HEK293 (cell line): Measurements from ENCODE around the gene EFCAB11.

Experiments
- CTCF ChIA-PET: fragments of 350-600 bp; formaldehyde crosslinking; extraction: SDS; loops from one replicate; lab custom pipeline; 2021; ENCODE audit warnings: antibody characterized with exemption; lab: Yijun Ruan, JAX
- POLR2A ChIA-PET: fragments of 300-600 bp; formaldehyde crosslinking; extraction: SDS; loops from one replicate; lab custom pipeline; 2020; ENCODE audit warnings: antibody characterized with exemption, inconsistent platforms; lab: Yijun Ruan, JAX
- H3K27ac ChIP-seq: fragments of 200-500 bp; sonication (Bioruptor generic); 2 replicates; pipeline ENCODE4 v1.5.1; 2014; ENCODE audit warnings: low read depth, low read length, control low read depth, inconsistent platforms; ENCODE audit errors: extremely low read depth
- H3K36me3 ChIP-seq, 2 experiments: fragments of 200-500 bp in 1 of 2; sonication (Bioruptor generic) in 1 of 2; 1 replicate in 1 of 2; 2 replicates in 1 of 2; pipeline ENCODE4 v1.5.1; 2014 to 2017; ENCODE audit warnings: inconsistent platforms in 2 of 2, low read length in 2 of 2; ENCODE audit not compliant: control insufficient read depth in 2 of 2, insufficient read depth in 1 of 2
- H3K4me1 ChIP-seq: fragments of 200-500 bp; sonication (Bioruptor generic); 2 replicates; pipeline ENCODE4 v1.5.1; 2014; ENCODE audit warnings: mild to moderate bottlenecking, low read length, inconsistent platforms; ENCODE audit not compliant: control insufficient read depth, insufficient read depth
- H3K4me3 ChIP-seq: 2 replicates; pipeline ENCODE4 v1.5.1; 2011; ENCODE audit warnings: low read depth, mild to moderate bottlenecking, control low read depth, low read length, moderate library complexity
- H3K9me3 ChIP-seq: fragments of 200-500 bp; sonication (Bioruptor generic); 2 replicates; pipeline ENCODE4 v1.5.1; 2014; ENCODE audit warnings: low read depth, low read length, inconsistent platforms; ENCODE audit not compliant: control insufficient read depth, insufficient read depth
- BCL11B ChIP-seq: fragments of 450-650 bp; formaldehyde crosslinking; IDR thresholded peaks from 2 replicates; pipeline ENCODE4 v1.5.1; 2016; ENCODE audit warnings: low read depth, missing biosample characterization, missing genetic modification characterization
- GFI1B ChIP-seq: fragments of 450-650 bp; formaldehyde crosslinking; IDR thresholded peaks from 2 replicates; pipeline ENCODE4 v1.5.1; 2016; ENCODE audit warnings: missing biosample characterization, missing genetic modification characterization
- KLF9 ChIP-seq: fragments of 450-650 bp; formaldehyde crosslinking; IDR thresholded peaks from 2 replicates; pipeline ENCODE4 v1.5.1; 2016; ENCODE audit warnings: missing biosample characterization, missing genetic modification characterization, low read depth
- REST ChIP-seq: fragments of 450-650 bp; formaldehyde crosslinking; IDR thresholded peaks from 2 replicates; pipeline ENCODE4 v1.5.1; 2016; ENCODE audit warnings: missing biosample characterization, missing genetic modification characterization
- SALL2 ChIP-seq: fragments of 450-650 bp; formaldehyde crosslinking; IDR thresholded peaks from 2 replicates; pipeline ENCODE4 v1.5.0; 2017; ENCODE audit warnings: missing biosample characterization, mild to moderate bottlenecking, missing genetic modification characterization, borderline replicate concordance
- SP7 ChIP-seq: fragments of 450-650 bp; formaldehyde crosslinking; IDR thresholded peaks from 2 replicates; pipeline ENCODE4 v1.5.1; 2016; ENCODE audit warnings: missing biosample characterization, missing genetic modification characterization
- TCF7L2 ChIP-seq: IDR thresholded peaks from 2 replicates; pipeline ENCODE4 v1.6.1; 2011; ENCODE audit warnings: low read depth, mild to moderate bottlenecking, inconsistent platforms, low read length, moderate library complexity, borderline replicate concordance
- YY1 ChIP-seq: fragments of 450-650 bp; formaldehyde crosslinking; IDR thresholded peaks from 2 replicates; pipeline ENCODE4 v1.5.1; 2018; ENCODE audit warnings: missing biosample characterization, missing genetic modification characterization
- ZFP41 ChIP-seq: fragments of 450-650 bp; formaldehyde crosslinking; IDR thresholded peaks from 2 replicates; pipeline ENCODE4 v1.5.1; 2016; ENCODE audit warnings: missing biosample characterization, missing genetic modification characterization, borderline replicate concordance
- ZNF223 ChIP-seq: fragments of 450-650 bp; formaldehyde crosslinking; IDR thresholded peaks from 2 replicates; pipeline ENCODE4 v1.5.1; 2016; ENCODE audit warnings: missing biosample characterization, missing genetic modification characterization
- ZNF266 ChIP-seq: fragments of 450-650 bp; formaldehyde crosslinking; IDR thresholded peaks from 2 replicates; pipeline ENCODE4 v1.5.1; 2016; ENCODE audit warnings: missing biosample characterization, missing genetic modification characterization, low read depth
- ZNF302 ChIP-seq: fragments of 450-650 bp; formaldehyde crosslinking; IDR thresholded peaks from 2 replicates; pipeline ENCODE4 v1.5.1; 2016; ENCODE audit warnings: missing biosample characterization, missing genetic modification characterization, low read depth
- ZNF335 ChIP-seq: fragments of 450-650 bp; formaldehyde crosslinking; conservative IDR thresholded peaks from 2 replicates; pipeline ENCODE4 v1.5.1; 2016; ENCODE audit warnings: missing biosample characterization, missing genetic modification characterization
- ZNF354C ChIP-seq: fragments of 450-650 bp; formaldehyde crosslinking; IDR thresholded peaks from 2 replicates; pipeline ENCODE4 v1.5.1; 2016; ENCODE audit warnings: missing biosample characterization, missing genetic modification characterization, low read depth, borderline replicate concordance
- ZNF423 ChIP-seq: fragments of 450-650 bp; formaldehyde crosslinking; IDR thresholded peaks from 2 replicates; pipeline ENCODE4 v1.5.1; 2016; ENCODE audit warnings: missing biosample characterization, missing genetic modification characterization
- ZNF426 ChIP-seq: fragments of 450-650 bp; formaldehyde crosslinking; IDR thresholded peaks from 2 replicates; pipeline ENCODE4 v1.5.1; 2017; ENCODE audit warnings: missing biosample characterization, missing genetic modification characterization, mild to moderate bottlenecking, inconsistent platforms, moderate library complexity
- ZNF488 ChIP-seq: fragments of 450-650 bp; formaldehyde crosslinking; IDR thresholded peaks from 2 replicates; pipeline ENCODE4 v1.5.1; 2016; ENCODE audit warnings: missing biosample characterization, missing genetic modification characterization
- ZNF555 ChIP-seq: fragments of 450-650 bp; formaldehyde crosslinking; conservative IDR thresholded peaks from 2 replicates; pipeline ENCODE4 v1.5.1; 2017; ENCODE audit warnings: missing biosample characterization, mild to moderate bottlenecking, missing genetic modification characterization, inconsistent platforms
- ZNF621 ChIP-seq: fragments of 450-650 bp; formaldehyde crosslinking; IDR thresholded peaks from 2 replicates; pipeline ENCODE4 v1.5.1; 2017; ENCODE audit warnings: missing biosample characterization, missing genetic modification characterization
- ZNF677 ChIP-seq: fragments of 450-650 bp; IDR thresholded peaks from 2 replicates; pipeline ENCODE4 v1.5.0; 2018; ENCODE audit warnings: missing biosample characterization, mild to moderate bottlenecking, missing genetic modification characterization, moderate library complexity
- ZNF701 ChIP-seq: fragments of 450-650 bp; formaldehyde crosslinking; IDR thresholded peaks from 2 replicates; pipeline ENCODE4 v1.5.1; 2016; ENCODE audit warnings: missing biosample characterization, missing genetic modification characterization
- ZSCAN18 ChIP-seq: fragments of 450-650 bp; formaldehyde crosslinking; IDR thresholded peaks from 2 replicates; pipeline ENCODE4 v1.5.1; 2016; ENCODE audit warnings: missing biosample characterization, missing genetic modification characterization
- TF ChIP-seq, protein P1 (sequence below): fragments of 450-650 bp; formaldehyde crosslinking; conservative IDR thresholded peaks from 2 replicates; pipeline ENCODE4 v1.5.1; 2016; ENCODE audit warnings: low read depth, missing biosample characterization, missing genetic modification characterization

The EFCAB11 gene

DNA sequence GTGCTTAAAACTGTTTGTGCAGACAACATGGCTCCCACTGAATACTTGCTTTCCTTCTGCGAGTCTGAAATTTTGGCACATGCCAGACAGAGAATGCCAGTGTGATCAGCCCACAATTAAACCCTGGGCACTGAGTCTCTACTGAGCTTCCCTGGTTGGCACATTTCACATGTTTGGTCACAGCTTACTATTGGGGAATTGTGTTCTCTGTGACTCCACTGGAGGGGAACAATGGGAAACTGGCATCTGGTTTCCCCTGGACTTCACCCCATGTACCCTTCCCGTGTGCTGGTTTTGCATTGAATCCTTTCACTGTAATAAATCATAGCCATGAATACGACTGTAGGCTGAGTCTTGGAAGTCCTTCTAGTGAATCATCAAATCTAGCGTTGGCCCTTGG lies 64.9 kb downstream of the EFCAB11 start (continued):
- no peak for TF ChIP-seq REST
- no peak for TF ChIP-seq ZNF335
- TF ChIP-seq, protein P1, sequence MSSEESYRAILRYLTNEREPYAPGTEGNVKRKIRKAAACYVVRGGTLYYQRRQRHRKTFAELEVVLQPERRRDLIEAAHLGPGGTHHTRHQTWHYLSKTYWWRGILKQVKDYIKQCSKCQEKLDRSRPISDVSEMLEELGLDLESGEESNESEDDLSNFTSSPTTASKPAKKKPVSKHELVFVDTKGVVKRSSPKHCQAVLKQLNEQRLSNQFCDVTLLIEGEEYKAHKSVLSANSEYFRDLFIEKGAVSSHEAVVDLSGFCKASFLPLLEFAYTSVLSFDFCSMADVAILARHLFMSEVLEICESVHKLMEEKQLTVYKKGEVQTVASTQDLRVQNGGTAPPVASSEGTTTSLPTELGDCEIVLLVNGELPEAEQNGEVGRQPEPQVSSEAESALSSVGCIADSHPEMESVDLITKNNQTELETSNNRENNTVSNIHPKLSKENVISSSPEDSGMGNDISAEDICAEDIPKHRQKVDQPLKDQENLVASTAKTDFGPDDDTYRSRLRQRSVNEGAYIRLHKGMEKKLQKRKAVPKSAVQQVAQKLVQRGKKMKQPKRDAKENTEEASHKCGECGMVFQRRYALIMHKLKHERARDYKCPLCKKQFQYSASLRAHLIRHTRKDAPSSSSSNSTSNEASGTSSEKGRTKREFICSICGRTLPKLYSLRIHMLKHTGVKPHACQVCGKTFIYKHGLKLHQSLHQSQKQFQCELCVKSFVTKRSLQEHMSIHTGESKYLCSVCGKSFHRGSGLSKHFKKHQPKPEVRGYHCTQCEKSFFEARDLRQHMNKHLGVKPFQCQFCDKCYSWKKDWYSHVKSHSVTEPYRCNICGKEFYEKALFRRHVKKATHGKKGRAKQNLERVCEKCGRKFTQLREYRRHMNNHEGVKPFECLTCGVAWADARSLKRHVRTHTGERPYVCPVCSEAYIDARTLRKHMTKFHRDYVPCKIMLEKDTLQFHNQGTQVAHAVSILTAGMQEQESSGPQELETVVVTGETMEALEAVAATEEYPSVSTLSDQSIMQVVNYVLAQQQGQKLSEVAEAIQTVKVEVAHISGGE (tag by site-specific recombination) = no peak
- TF ChIP-seq ZNF423 (tag by site-specific recombination) = no peak

GRCh38 chr14:89884761-89885160 lies 69.8 kb downstream of the EFCAB11 start:
- TF ChIP-seq ZNF223 (tag by site-specific recombination) (no peak), ZNF266 (tag by site-specific recombination) (no peak), ZNF354C (no peak), SALL2 (tag by site-specific recombination) (no peak), ZNF302 (tag by site-specific recombination) (no peak), GFI1B (tag by site-specific recombination) (no peak), SP7 (tag by site-specific recombination) (no peak), ZSCAN18 (tag by site-specific recombination) (no peak), TCF7L2 (no peak), BCL11B (tag by site-specific recombination) (no peak), KLF9 (no peak), ZNF426 (tag by site-specific recombination) (no peak), ZNF621 (no peak), ZNF701 (no peak), ZFP41 (no peak), ZNF555 (tag by site-specific recombination) (no peak), ZNF488 (tag by site-specific recombination) (no peak), ZNF677 (tag by site-specific recombination) (no peak), YY1 (no peak)
- H3K4me3 ChIP-seq = no peak overlapping the region
- ChIA-PET CTCF (no interaction called here), POLR2A (no interaction called here)
- no peaks in the 10 kb centered on the region for H3K4me1 ChIP-seq
- no peaks in the 10 kb centered on the region for H3K9me3 ChIP-seq
- H3K27ac ChIP-seq = no peak overlapping the region
- no peaks in the 10 kb centered on the region for H3K36me3 ChIP-seq
